Right forelimb (tissue), 1 donor: ENCODE data around the gene PSD2.
A peak's percentile ranks its signal among the peaks of the same experiment; 100 is the strongest.
"Not testable (repeated sequence)": the region's sequence is repeated elsewhere in the genome, so short reads cannot be mapped to it uniquely, and the experiment has no call there.

Experiments
- DNase-seq: peaks from one replicate; pipeline ENCODE4 v3.0.0-alpha.2; 2018

Gene PSD2

DNA sequence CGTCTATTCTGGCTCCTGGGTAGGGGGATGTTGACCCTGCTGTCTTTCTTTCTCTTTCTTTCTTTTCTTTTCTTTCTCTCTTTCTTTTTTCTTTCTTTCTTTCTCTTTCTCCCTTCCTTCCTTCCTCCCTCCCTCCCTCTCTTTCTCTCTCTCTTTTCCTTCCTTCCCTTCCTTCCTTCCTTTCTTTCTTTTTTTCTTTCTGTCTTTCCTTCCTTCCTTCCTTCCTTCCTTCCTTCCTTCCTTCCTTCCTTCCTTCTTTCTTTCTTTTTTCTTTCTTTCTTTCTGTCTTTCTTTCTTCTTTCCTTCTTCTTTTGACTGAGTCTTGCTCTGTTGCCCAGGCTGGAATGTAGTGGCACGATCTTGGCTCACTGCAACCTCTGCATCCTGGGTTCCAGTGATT, 3.0 kb upstream of the PSD2 start:
- not testable (repeated sequence) for DNase-seq

DNA sequence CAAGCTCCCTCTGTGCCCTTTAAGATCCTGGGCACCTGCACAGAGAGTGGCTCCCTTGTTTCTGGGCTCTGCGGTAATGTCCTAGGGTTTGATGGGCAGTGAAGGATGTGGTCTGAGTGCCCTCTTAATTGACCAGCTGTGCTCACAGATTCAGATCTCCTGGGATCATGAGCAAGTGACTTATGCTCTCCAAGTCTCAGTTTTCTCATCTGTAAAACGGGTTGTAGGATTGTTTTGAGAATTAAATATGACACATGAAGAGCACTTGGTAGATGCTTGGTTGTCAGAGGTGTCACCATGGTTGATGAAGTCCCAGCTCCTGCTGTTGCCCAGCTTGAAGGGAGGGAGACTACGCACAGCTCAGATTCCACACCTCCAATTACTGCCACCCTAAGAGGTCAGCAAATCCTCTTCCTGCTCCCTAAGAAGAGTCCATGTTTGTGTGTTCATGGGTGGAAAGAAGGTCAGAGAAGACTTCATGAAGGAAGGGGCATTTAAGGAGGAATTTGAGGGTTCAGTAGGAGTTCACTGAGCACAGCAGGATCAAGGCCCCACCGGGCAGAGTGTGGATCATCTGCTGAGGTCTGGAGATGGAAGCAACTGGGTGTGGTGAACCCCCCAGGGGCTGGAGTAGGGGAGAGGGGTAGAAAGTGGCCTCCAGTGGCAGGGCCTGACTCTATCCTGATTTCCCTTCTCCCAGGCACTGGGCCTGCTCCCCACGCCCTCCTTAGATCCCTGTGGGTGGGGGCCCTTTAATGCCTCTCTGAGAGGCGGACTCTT, 1.4 kb upstream of the PSD2 start:
- no peak for DNase-seq

- DNase-seq, result no peak
Measured at GRCh38 chr5:139796061-139796806, 626 bp downstream of the PSD2 start.

DNA sequence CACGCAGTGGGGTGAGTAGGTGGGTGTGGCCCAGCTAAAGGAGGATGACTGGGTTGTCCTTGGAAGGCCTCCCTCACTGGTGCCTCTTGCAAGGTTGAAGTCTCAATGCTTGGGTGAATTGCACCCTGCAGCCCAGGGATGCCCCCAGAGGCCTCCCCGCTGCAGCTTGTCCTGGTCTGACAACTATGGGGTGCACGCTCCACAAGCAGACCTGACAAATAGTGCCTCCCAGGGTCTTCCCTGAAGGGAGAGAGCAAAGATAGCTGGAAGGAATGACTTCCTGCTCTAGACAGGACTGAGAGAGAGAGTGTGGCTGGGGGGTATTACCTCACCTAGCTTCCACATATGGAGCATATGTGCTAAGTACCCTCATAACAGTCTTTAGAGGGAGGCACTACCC, 1.7 kb downstream of the PSD2 start:
- no peak for DNase-seq

- no peak for DNase-seq
Measured at GRCh38 chr5:139797856-139798510, 2.4 kb downstream of the PSD2 start.

GRCh38 chr5:139798883-139799282, 3.3 kb downstream of the PSD2 start:
- DNase-seq, result no peak

DNA sequence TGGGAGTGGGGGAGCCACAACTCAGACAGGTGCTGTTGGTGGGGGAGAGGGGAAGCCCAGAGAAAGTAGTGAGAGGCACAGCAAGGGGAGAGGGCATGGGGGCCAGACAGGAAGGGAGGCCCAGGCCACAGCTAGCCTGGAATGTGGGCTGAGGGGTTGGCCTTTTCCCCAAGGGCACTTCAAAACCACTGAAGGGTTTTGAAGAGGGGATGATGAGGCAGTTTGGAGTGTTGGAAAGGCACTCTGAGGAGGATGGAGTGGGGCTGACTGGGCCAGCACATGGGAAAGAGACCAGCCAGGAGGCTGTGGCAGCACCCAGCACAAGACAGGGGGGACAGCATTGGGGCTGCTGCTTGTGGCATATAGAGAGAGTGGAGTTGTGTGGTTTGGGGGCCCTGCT, 3.8 kb downstream of the PSD2 start:
- no peak for DNase-seq

GRCh38 chr5:139803978-139804377, 8.4 kb downstream of the PSD2 start:
- DNase-seq, result no peak

DNA sequence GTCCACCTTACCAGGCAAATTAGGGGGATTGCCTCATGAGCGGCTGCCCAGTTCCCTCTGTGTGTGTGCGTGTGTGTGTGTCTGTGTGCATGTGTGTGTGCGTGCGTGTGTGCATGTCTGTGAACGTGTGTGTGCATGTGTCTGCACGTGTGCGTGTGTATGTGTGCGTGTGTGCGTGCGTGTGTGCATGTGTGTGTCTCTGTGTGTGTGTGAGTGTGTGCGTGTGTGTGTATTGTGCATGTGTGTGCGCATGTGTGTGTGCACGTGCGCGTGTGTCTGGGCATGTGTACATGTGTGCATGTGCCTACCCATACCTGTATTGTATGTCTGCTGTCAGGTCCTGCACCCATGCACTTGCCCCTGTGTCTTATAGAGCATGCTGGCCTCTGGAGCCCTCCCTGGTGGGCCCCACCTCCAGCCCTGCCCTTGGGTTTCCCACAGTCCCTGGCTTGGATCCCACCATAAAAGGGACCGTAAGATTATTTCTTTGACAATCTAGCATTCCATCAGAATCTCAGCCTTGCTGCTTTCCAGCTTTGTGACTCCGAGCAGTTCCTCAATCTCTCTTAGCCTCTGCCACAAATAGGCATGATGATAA, 9.3 kb downstream of the PSD2 start:
- DNase-seq, result no peak

GRCh38 chr5:139805545-139805944, 9.9 kb downstream of the PSD2 start:
- no peak for DNase-seq

DNA sequence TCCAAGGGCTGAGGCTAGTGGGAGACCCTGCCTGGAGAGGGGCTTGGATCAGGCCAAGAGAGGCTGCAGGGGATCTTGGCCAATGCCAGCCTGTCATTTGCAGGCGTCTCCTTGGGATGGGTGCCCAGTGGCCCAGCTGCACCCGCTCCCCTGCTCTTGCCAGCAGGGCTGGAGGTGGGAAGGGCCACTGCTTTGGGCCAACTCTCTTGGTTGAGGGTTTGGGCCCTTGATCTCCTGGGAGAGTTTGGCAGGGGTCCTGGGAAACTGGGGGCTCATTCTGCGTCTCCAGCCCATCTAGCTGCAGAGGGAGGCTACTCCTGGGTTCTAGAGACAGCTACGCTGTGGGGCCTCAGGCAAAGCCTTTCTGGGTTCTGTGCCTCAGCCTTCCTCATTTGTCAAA, 10.5 kb downstream of the PSD2 start:
- DNase-seq, result no peak

DNA sequence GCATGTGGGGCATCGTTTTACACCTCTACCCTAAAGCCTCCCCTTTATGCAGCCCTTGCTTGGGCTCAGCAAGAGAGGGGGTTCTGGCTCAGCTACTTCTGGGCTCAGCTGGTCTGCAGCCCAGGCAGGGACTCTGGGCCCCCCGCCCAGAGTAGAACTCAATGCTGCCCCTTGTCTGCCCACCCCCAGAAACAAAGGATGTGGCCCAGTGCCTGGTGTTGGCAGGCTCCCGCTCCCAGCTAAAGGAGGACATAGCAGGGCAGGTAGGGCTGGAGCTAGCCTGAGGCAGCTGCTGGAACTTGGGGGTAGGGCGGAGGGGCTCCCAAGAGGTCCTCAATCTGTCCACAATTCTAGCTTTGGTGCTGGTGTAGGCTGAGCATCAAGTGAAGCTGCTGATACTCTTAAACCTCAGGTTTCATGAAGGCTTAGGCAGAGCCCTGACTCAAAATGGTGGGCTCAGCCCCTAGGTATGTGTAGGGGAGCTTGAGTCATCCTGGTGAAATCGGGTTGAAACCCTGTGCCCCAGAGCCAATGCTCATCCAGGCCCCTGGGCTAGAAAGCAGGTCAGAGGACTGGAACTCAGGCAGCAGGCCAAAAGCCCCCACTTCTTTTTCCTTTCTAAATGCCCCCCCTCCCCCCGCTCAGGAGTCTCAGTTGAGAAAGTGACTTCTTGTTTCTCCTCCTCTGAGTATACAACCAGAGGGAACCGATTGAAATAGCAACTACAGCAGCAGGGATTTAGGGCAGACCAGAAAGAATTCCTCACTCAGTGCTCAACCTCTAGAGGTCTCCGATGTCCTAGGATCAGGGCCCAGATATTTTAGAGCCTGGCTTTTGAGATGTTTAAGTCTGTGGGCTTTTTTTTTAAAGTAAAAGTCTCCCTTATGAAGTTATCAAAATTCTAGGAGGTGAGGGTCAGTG, 11.4 kb downstream of the PSD2 start:
- no peak for DNase-seq

- no peak for DNase-seq
Measured at GRCh38 chr5:139807647-139808030, 12.0 kb downstream of the PSD2 start.

DNA sequence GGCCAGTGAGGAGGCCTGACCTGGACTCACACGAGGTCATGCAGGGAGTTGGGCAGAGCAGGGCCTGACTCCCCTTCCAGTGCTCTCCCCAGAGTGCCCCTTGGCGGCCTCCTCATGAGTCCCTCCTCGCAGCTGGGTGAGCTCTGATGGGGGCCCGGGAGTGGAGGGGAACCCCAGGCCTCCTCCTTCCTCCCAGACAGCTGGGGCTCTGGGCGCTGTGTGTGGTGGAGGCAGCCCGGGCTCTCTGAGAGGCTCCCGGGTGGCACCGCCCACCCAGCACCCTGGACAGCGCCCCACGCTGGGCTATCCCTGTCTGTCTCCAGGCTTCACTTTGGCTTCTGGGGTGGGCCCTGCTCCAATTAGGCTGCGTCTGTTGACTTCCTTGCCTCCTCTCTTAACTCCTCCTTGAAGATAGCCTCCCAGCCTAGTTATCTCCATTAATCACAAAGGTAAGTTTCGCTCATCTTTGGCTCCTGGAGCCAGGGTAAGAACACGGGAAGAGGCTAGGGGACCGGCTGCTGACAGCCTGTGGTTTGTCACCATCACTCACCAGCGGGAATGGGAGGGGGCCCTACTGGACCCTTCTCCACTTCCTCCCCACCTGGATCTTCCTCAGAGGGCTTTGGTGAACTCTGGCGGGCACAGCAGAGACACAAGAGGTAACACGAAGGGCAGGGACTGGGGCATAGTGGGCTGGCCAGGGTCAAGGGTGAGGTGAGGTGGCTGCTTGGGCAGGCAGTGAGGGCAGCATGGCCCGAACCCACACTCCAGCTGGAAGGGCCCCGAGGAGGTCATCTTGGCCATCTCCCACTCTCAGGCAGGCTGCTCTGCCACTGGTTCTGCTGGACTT, 13.1 kb downstream of the PSD2 start:
- DNase-seq, result peak; percentile 80

DNA sequence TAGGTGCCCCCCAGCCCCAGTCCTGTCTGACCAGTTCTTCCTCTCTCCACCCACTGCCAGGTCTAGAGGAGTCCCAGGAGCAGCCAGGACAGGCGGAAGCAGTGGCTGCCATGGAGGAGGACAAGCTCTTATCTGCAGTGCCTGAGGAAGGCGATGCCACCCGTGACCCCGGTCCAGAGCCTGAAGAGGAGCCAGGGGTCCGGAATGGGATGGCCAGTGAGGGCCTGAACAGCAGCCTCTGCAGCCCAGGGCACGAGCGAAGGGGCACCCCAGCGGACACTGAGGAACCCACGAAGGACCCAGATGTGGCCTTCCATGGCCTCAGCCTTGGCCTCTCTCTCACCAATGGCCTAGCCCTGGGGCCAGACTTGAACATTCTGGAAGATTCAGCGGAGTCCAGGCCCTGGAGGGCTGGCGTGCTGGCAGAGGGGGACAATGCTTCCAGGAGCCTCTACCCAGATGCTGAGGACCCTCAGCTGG, 13.8 kb downstream of the PSD2 start:
- no peak for DNase-seq

DNA sequence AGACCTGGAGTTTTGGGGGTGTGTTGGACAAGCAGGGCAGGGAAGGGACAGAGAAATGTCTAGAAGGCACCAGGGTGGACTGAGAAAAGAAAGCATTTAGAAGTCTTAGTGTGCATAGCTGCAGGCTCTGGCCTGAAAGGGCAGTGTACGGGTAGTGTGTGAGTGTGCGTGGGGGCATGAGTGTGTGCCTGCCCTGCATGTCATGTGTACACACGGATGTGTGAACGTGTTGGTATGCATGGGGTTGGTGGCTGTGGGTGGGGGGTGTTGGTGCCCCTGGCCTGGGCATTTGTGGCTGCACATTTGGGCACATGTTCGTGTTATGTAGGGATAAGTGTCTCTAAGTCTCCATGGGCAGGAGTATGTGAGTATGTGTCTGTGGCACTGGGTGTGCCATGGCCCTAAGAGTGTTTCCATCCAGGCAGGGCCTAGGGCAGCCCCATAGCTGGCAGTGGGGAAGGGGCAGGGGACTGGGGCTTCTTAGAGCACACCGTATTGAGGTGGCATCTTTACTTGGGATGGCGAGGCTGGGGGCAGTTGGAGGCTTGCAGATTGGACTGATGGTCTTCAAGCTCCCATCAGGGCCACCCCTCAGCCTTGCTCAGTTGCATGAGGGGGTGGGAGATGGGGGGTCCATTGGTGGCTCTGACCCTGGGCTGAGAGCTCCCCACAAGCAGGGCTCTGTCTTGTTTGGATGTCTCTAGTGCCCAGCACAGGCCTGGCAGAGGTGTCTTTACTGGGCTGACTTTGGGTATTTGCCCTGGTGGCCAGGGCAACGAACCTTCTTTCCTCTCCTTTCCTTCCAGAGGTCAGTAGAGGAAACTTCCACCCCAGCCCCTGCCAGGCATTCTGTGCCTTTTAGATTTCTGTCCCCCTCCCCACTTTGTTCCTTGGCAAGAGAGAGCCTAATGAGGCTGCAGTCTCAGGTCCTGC, 15.0 kb downstream of the PSD2 start:
- no peak for DNase-seq

DNA sequence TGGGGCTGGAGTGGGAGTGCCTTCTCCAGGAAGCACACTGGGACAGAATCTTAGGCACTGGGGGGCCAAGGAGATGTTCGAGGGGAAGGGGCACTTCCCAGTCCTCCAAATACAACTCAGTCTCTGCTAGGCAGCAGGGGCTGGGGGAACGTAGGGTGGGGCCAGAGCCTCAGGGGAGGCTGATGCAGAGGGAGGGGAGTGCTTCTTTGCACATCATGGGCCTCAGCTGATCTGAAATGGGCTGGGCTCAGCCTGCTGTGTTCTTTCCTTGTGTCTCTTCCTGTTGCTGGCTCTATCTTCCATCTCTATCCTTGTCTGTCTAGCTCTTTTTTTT, 15.6 kb downstream of the PSD2 start:
- DNase-seq, result no peak

DNA sequence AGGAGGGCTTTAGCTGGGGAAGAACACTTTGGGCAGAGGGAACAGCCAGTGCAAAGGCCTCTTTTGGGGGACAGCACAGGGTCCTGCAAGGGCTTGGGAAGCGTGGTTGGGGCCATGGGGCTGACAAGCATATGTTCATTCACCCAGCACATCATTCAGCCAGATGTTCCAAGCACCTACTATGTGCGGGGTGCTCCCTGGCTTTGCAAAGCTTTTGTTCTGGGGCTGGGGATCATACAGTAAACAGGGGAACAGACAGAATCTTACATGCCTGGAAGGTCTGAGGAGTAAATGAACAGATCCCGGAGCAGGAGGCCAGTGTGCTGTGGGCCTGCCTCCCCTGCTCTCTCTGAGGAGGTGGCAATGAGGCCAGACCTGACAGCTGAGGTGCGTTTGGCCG, 16.7 kb downstream of the PSD2 start:
- DNase-seq, result no peak

- no peak for DNase-seq
Measured at GRCh38 chr5:139812836-139813805, 17.5 kb downstream of the PSD2 start.
